Measurements from ENCODE around the gene WDR45.

GRCh38 chrX:49042581-49043219, 37.0 kb downstream of the WDR45 start:
- TF ChIP-seq CTCF (conservative IDR thresholded peaks at IDR 0.05 in 1 of 2, IDR thresholded peaks at IDR 0.05 in 1 of 2; ENCODE audit: low read depth in 1 of 2, low read length in 2 of 2) (no peak), EZH2 (IDR thresholded peaks at IDR 0.05; ENCODE audit: low read length, missing control alignments) (no peak)

All from fibroblast of lung (primary cell).